ENCODE results near the gene PTPRF. TPM values are rescaled to one million over a fixed set of nuclear protein-coding genes. Genes with fewer than 3 reads are reported as not detected.

PTPRF gene
- total RNA-seq, 1 experiment from 2014 or later, result 110 TPM

- no peak for TF ChIP-seq CTCF (conservative IDR thresholded peaks at IDR 0.05; ENCODE audit: low read depth, low read length)
- TF ChIP-seq EZH2 (IDR thresholded peaks at IDR 0.05; ENCODE audit: borderline replicate concordance, low read depth, low read length, poor library complexity, severe bottlenecking), result no peak
Measured at GRCh38 chr1:43592974-43593683, 62.4 kb downstream of the PTPRF start.

GRCh38 chr1:43596579-43596978 is 65.9 kb downstream of the PTPRF start:
- Histone ChIP-seq H3K27ac (ENCODE audit: low read depth, low read length, poor library complexity, severe bottlenecking) (no peak overlapping the region), H3K36me3 (ENCODE audit: insufficient read depth, low read length, poor library complexity, severe bottlenecking) (peaks cover 16% of the 10 kb centered on the region), H3K4me1 (ENCODE audit: insufficient read depth, low read length, poor library complexity, severe bottlenecking) (no peaks in the 10 kb centered on the region), H3K4me3 (ENCODE audit: low read depth, low read length, poor library complexity, severe bottlenecking) (no peak overlapping the region), H3K27me3 (replicated peaks; ENCODE audit: insufficient read depth, low read depth, low read length, poor library complexity) (no peaks in the 10 kb centered on the region), H3K9me3 (ENCODE audit: low read depth, low read length, poor library complexity, severe bottlenecking) (no peaks in the 10 kb centered on the region)
- TF ChIP-seq CTCF (conservative IDR thresholded peaks at IDR 0.05; ENCODE audit: low read depth, low read length), result no peak
- TF ChIP-seq EZH2 (IDR thresholded peaks at IDR 0.05; ENCODE audit: borderline replicate concordance, low read depth, low read length, poor library complexity, severe bottlenecking), result no peak
- ChIA-PET POLR2A (ENCODE audit: low non-redundant PET) (no interaction called here), CTCF (no interaction called here)
- no TSS peak for BruUV-seq (replicated peaks)
- intact Hi-C loops (cut with micrococcal nuclease; ENCODE audit: unreplicated experiment), result no loop called here
- DNase-seq (ENCODE audit: low spot score), result no peak

More at GRCh38 chr1:43592974-43593683, 62.4 kb downstream of the PTPRF start:
- DNase-seq (ENCODE audit: low spot score), result no peak
- intact Hi-C loops (cut with micrococcal nuclease; ENCODE audit: unreplicated experiment), result no loop called here
- H3K9me3 ChIP-seq (ENCODE audit: low read depth, low read length, poor library complexity, severe bottlenecking), result no peaks in the 10 kb centered on the region
- H3K4me3 ChIP-seq (ENCODE audit: low read depth, low read length, poor library complexity, severe bottlenecking), result no peak overlapping the region
- H3K36me3 ChIP-seq (ENCODE audit: insufficient read depth, low read length, poor library complexity, severe bottlenecking), result peaks cover 27% of the 10 kb centered on the region
- ChIA-PET POLR2A (ENCODE audit: low non-redundant PET) (no interaction called here), CTCF (no interaction called here)
- BruUV-seq (replicated peaks), result no TSS peak
- no peaks in the 10 kb centered on the region for H3K4me1 ChIP-seq (ENCODE audit: insufficient read depth, low read length, poor library complexity, severe bottlenecking)
- no peak overlapping the region for H3K27ac ChIP-seq (ENCODE audit: low read depth, low read length, poor library complexity, severe bottlenecking)
- H3K27me3 ChIP-seq (replicated peaks; ENCODE audit: insufficient read depth, low read depth, low read length, poor library complexity), result no peaks in the 10 kb centered on the region

GRCh38 chr1:43597028-43597427 is 66.3 kb downstream of the PTPRF start:
- DNase-seq (ENCODE audit: low spot score), result no peak
- no TSS peak for BruUV-seq (replicated peaks)
- Histone ChIP-seq H3K4me1 (ENCODE audit: insufficient read depth, low read length, poor library complexity, severe bottlenecking) (no peaks in the 10 kb centered on the region), H3K4me3 (ENCODE audit: low read depth, low read length, poor library complexity, severe bottlenecking) (no peak overlapping the region), H3K27ac (ENCODE audit: low read depth, low read length, poor library complexity, severe bottlenecking) (no peak overlapping the region), H3K27me3 (replicated peaks; ENCODE audit: insufficient read depth, low read depth, low read length, poor library complexity) (no peaks in the 10 kb centered on the region), H3K36me3 (ENCODE audit: insufficient read depth, low read length, poor library complexity, severe bottlenecking) (peaks cover 12% of the 10 kb centered on the region), H3K9me3 (ENCODE audit: low read depth, low read length, poor library complexity, severe bottlenecking) (no peaks in the 10 kb centered on the region)
- CTCF ChIA-PET, result no interaction called here
- no peak for TF ChIP-seq EZH2 (IDR thresholded peaks at IDR 0.05; ENCODE audit: borderline replicate concordance, low read depth, low read length, poor library complexity, severe bottlenecking)
- no peak for TF ChIP-seq CTCF (conservative IDR thresholded peaks at IDR 0.05; ENCODE audit: low read depth, low read length)
- POLR2A ChIA-PET (ENCODE audit: low non-redundant PET), result no interaction called here
- intact Hi-C loops (cut with micrococcal nuclease; ENCODE audit: unreplicated experiment), result no loop called here
